GM19395 (cell line): ENCODE results near the gene GALNT10.

Experiments used
- ATAC-seq: cut with Tn5 transposase; IDR thresholded peaks from one replicate; pipeline ENCODE4 v1.9.1; 2021; ENCODE audit warnings: mild to moderate bottlenecking, moderate library complexity; ENCODE audit not compliant: unreplicated experiment

The GALNT10 gene

DNA sequence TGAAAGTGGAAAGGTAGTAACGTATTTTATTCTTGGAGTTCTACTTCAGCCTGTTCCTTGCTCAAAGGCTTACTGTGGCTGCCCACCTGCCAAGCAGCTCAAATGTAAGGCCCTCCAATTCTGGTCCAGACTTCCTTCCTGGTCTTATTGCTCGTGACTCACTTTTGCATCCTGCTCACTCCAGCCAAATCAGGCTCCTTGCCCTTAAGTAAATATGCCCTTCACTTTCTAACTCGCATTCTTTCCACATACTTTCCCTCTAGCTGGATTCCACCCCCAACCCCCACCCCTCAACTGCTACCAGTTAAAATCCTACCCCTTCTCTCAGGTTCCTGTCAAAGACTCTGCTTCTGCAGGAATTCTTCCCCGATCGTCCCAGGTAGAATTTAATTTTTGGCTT, 96.6 kb downstream of the GALNT10 start:
- ATAC-seq, result no peak

DNA sequence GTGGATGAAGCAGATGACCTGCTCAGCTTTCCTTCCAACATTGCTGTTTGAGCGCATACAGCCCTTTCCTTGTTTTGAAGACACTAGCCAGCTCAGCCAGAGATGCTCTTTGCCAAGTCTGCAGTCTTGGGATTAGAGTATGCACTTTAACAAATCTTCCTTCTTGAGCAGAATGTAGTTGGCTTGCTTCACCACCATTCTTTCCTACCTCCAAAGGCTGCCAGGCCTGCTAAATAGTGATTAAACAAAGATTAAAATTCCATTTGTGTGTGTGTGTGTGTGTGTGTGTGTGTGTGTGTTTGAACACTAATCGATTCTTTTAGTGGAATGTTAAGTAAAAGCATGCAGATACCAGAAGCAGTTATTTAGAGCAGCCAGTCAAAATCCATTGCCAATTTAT, 97.6 kb downstream of the GALNT10 start:
- ATAC-seq, result no peak

DNA sequence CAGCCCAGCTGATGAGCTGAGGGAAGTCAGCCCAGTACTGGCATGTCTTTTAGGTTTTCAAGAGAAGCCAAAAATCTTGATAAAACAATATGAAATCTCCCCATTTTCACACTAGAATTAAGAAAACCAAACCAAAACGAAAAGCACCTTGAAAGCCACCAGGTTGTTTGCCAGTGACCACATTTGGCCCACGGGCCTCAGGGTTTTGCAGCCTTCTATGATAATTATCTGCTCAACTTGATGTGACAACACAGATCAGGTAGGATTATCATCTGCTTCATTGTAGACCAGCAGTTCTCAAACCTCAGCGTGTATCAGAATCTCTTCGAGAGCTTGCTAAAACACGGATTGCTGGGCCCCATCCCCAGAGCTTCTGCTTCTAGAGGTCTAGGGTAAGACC, 101.4 kb downstream of the GALNT10 start:
- no peak for ATAC-seq

DNA sequence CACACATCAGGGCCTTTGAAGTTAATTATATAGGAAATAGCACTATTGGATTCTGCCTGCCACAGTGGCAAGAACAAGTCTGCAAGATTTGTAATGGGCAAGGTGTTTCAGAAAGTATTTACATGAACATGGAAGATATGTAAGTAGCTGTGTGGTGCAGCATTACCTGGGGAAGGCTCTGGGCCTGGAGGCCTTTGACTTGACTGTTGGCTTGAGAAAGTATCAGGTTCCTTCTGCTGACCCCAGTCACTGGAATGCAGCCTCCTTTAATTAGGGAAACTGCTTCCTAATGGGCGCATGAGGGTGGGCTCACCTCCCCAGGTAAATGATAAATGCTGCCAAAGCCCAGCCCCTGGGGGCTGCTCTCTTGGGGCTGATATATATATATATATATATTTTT, 102.7 kb downstream of the GALNT10 start:
- ATAC-seq, result no peak

DNA sequence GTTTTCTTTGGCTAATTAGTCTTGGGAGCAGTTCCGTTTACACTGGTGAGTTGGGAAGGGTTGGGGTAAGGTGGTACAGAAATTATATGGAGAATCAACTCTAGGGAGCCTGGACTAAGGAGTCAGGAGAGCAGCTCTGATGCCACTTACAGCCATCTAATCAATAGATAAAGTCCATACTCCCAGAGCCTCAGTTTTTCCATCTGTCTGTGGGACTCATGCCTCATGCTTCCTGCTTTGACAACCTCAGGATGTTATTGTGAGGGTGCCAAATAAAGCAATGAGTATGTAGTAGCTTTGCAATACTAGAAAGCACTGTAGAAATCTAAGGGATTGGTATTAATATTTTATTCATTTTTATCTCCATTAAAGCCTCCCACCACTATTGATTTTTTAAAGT, 105.0 kb downstream of the GALNT10 start:
- no peak for ATAC-seq

DNA sequence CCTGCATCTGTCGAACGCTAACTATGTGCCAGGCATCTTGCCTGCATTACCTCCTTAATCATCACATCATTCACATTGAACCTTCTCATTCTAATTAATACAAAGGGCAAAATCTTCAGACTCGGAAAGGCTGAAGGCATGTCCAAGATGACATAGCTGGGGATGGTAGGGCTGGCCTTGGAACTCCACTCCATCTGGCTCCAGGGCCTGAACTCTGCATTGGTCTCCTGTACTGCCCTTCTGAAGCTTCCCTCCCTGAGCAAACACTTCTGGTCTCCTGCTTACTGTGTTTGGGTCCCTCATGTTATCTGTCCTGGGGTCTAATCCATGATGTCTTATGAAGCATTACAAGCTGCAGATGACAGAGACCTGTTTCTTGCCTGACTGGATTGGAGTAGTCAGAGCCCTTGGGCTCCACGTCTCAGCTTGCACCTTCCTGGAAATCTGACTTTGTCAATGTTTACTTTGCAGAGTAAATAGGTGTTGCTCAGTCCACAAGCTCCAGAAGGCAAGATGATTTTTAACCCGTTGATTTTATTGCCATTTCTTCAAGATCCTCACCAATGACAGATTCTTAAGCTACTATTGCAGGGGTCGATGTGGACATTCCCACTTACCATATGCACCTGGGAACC, 106.1 kb downstream of the GALNT10 start:
- ATAC-seq, result no peak

DNA sequence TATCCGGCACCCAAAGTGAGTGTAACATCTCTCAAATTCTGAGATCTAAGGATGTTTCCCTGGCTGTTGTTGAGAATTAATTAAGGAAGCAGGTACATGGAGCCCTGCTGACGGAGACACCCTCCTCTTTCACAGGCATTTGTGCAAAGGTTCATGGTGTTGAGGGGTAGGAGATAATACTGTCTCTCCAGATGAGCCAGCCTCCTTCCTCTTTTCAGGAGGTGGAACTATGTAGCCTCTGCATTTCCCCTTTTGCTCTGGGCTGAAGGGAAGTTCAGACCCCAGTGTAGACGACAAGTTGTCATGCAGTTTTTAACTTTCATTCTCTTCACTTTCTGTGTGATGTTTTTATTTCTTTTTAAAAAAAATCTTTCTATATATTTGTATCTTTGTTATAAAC, 107.5 kb downstream of the GALNT10 start:
- no peak for ATAC-seq

DNA sequence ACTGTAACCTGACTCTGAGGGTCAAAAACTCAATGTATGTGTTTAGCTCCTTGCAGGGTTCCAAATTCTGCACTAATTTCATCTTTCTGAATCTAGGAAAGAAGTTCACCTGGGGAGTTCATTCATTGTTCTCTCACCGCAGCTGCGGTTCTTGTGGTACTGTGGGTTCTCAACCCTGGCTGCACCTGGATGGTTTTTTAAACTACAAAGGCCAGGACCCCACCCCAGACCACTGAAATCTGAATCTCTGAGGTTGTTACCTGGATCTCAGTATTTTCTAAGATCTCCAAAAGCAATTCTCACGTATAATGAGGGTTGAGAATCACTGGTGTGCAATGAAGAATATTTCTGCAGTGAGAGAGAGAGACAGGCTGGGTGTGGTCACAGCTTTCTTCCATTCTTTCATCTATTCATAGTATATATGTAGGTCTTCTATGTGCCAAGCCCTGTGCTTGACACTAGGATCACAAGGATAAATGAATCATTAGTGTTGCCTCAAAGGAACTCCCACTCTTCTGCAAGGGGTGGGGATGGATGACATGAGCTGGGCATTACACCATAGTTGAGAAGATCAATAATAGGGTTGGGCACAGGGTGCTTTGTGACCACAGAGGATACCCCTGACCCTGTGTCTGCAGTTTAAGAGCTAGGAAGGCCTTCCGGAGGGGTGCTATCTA, 109.8 kb downstream of the GALNT10 start:
- ATAC-seq, result no peak

DNA sequence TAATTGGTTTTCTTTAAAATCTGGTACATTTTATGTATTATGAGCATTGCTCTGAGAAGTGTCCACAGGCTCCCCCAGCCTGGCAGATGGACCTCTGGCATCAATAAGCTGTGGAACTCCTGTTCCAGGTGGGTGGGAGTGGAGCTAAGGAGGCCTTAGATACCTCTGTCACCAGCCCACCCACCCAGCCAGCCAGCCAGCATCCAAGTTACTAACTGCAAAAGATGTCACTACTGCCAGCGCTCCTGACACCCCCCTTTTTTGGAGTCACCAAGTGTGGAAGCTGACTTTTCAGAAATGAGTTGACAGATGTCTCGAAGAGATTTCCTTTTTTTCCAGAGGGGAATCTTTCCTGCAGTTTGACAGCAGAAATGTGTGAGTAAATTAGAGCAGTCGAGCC, 111.2 kb downstream of the GALNT10 start:
- no peak for ATAC-seq

DNA sequence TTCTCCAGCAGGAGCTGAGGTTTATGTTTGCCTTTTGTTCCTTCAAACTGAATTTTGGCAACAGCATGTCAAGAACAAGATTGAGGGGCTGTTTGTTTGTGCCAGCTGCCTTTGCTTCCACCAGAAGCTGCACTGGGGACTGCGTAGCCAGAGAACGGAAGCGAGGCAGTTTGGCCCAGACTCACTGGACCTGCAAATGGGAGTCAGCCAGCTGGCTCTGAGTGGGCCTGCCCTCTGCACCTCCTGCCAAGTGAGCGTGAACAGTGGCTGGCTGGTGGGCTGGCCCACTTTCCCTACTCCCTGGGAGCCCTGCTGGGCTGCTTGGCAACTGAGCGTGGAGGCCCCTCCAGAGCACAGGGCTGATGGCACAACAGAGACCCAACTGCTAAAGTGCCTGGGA, 111.6 kb downstream of the GALNT10 start:
- ATAC-seq, result no peak

DNA sequence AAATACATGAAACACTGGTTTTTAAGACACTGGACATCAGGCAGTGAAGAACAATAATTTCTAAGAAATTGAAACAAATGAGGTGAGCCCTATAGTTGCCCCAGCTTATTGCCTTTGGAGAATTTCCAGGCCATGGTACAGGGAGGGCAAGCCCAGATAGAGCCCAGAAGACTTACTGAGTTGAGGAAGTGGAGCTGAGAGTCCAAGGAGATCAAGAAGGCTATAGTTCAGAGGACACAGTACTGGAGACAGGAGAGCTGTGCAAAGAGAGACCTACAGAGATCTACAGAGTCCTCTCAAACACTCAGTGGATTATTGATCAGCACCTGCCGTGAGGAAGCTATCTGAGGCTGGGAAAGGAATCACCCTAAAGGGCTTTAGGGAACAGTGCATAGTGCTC, 112.6 kb downstream of the GALNT10 start:
- no peak for ATAC-seq

DNA sequence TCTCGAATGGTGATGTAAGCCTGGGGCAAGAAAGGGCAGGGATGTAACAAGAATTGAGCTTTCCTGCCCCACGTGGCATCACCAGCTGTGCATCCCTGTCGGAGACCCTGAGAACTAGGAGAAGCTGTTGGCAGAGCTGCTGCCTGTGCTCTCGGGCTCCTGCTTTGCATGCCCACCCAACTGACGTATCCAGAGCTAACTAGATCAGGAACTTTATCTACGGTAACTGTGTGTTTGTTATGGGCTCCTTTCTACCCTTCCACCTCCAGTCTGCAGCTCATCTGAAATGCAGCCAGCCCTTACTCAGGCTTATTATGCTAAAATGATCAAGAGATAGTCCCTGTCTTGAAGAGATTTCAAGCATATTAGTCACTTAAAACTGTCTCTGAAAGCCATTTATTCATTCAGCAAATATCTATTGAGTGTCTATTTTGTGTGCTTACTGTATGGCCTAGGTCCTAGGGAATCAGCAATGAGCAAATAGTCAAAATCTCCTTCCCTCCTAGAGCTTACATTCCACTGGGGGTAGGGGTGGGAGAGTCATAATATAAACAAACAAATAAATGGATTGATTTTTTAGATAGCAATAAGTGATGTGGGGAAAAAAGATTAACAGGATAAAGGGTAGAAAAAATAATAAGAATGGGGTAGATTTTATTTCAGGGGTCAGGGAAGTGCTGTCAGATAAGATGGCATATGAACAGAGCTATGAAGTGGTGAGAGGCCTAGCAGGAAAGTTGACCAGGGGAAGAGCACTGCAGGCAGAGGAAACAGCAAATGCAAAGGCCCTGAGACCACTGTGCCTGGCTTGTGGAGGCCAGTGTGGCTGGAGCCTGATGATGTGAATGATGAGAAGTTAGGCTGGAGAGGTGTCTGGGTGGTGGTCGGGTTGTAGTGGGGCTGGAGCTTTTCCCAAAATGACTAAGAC, 118.2 kb downstream of the GALNT10 start:
- ATAC-seq, result no peak

DNA sequence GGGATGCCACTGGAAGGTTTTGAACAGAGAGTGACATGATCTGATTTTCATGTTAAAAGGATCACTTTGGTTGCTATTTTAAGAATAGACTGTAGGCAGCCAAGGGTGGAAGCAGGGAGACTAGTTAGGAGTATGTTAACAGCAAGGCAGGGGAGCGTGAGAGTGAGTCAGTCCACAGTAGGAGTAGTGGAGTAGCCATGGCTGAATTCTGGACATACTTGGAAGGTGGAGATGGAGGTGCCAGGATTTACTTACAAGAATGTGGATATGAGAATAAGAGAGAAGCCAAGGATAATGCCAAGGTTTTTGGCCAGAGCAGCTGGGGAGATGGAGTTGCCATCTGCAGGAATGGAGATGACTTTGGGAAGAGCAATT, 118.8 kb downstream of the GALNT10 start:
- ATAC-seq, result no peak

DNA sequence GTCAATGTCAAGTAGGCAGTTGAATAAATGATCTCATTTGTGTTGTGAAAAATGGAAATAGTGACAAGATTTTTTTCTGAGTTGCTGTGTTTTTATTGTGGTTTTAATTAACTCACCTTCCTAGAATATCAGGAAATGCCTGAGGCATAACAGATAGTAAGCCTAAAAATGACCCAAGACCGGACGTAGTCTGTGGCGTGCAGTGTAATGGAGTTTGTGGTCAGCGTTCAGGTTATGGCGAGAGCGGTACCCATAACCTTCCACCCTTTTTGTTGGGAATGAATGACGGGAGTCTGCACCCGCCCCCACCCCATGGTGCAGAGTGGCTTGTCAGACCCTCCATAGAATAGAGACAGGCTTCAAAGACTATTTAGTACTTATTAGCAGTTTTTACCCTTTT, 119.3 kb downstream of the GALNT10 start:
- no peak for ATAC-seq

DNA sequence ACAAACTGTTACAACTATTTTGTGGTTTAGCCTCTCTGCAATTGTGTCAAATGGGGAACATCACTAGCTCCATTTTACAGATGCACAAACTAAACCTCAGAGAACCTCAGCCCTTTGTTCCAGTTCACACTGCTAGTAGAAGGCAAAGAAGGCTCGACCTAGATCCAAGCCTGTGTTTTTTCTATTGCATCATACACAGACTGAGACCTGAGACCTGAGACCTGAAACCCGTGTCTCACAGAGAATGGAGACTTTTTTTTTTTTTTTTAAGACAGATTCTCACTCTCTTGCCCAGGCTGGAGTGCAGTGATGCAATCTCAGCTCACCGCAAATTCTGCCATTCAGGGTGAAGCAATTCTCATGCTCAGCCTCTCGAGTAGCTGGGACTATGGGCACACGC, 120.8 kb downstream of the GALNT10 start:
- ATAC-seq, result peak; percentile 85

DNA sequence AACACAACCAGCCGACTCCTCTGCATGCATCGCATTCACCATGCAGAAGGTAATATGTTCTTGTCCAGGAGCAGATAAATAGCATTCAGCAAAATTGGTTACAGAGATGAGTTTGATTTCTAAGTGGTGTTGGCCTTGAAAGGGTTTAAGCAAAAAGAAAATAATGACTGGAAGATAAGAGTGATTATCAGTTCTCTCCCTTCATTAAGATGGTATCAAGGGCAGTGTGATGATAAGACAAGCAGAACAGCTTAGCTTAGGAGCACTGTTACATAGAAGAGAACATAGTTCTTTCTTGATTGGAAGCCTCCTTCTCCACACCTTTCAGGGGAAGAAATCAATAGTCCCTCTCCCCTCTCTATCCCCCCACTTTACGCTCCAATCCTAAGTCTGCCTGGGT, 121.5 kb downstream of the GALNT10 start:
- no peak for ATAC-seq

DNA sequence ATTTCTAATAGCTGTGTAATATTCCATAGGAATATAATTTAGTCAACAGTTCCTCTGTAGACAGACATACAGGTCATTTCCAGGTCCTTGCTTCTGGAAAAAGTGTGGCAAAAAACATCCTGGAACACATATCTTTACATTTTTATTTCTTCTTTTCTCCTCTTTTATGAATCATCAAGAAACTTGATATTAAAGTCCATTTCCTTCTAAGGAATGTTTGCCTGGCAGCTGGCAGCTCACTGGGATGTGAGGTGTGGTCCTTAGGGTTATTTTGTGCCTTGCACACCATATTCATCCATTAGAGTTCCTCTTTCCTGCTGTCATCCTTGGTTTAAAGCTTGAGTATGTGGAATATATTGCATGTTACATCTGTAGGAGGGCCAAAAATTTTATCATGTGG, 122.0 kb downstream of the GALNT10 start:
- ATAC-seq, result no peak

DNA sequence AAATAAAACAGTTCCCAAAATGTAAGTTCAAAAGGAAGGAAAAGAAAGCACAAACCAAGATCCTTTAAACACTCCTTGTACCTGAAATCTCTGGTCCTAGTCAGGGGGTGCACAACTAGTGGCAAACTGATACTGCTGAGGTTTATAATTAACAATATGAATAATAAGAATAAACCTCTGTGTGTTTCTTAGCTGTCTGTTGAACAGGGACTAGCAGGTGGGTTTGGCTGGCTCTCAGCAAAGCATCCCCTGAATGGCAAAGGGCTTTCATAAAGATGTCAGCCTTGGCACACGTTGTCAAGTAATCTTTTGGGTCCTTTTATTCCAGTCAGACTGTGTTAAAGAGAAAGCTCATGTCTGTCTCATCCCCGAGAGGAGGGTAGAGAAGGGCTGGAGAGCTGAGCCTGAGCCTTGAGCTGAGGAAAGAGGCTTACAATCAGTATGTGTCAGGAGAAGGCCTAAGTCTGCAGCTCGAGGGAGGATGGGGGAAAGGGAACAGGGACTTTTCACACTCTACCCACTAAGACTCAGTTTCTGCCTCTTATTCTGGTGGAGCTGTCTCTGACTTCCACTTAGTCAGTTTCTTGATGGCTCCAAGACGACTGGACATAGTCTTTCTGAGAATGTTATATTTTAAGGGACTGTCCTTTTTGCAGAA, 123.0 kb downstream of the GALNT10 start:
- ATAC-seq, result peak; percentile 44

DNA sequence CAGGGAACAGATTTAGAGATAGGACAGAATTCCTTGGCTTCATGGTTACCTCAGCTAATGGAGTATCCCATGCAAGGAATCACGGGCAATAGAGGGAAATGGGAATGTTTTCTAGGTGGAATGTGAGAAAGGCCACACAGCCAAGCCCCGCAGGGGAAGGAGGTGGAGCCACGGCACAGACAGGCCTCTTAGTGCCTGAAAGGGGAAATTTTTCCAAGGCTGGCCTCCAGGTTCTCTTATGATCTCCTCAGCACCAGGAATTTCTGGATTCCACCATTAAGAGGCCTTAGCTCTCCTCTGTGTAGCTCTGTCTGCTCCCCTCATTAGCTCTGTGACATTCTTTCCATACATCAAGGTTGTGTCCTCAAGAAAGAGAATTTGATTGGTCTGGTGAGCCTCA, 124.7 kb downstream of the GALNT10 start:
- no peak for ATAC-seq

DNA sequence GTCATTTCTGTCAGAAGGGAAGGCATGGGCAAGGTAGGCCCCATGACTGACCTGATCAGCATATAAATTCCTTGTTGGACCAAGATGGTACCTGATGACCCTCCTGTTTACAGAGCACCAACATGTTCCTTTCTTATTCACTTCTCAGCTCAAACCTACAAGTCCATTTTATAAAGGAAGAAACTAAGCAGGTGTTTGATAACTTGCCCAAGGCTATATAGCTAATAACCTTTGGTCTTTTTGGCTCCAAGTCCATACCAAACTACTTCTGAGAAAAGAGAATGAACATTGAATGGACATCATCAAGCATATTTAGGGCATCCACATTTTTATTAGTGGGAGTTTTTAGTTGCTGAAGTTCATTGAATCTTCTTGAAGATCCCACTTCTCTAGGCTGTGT, 125.2 kb downstream of the GALNT10 start:
- ATAC-seq, result no peak

DNA sequence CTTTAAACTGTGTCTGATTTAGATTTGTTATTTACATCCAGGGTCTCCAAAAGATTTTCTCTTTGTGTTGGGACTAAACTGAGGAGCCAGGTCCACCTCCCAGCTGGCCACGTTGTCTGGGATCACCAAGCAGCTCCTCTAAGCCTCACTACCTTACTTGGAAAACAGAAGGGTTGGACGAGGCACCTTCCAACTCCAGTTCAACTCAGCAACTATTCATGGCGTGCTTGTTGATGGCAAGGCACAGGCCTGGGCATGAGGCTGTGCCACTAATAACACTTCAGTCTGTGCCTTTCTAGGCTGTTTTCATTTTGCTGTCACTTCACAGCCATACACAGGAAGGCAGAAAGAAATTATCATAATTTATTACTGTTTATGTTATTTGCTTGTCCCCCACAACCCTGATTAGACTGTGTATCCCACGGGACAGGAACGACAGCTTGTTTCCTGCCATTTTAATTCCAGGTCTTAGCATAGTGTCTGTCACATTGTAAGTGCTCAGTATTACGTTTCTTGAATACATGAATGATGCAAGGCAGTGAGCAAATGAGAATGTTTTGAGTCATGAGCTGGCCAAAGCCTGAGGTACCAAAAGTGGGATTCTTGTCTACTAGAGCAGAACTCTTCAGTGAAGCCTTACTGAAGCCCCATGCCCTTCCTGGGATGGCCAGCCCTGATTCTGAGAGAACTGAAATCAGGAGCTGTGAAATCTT, 125.8 kb downstream of the GALNT10 start:
- ATAC-seq, result no peak
